Gastroesophageal sphincter (tissue), 4 donors: ENCODE results near the gene PCSK4. TPM values are rescaled to one million over a fixed set of nuclear protein-coding genes. Genes with fewer than 3 reads are reported as not detected.

Experiments
- ATAC-seq: fragments of 150-250 bp; one replicate; pipeline ENCODE4 v1.9.1; 2016; ENCODE audit warnings: mild to moderate bottlenecking, moderate library complexity
- H3K27ac ChIP-seq, 4 donors: fragments of 200-600 bp; sonication (generic) in 3 of 4; 1 replicate in 3 of 4; 2 replicates in 1 of 4; pipeline ENCODE4 v1.5.1; 2016 to 2019
- H3K27me3 ChIP-seq: fragments of 200-600 bp; sonication (generic); one replicate; pipeline ENCODE4 v1.5.1; 2019
- H3K36me3 ChIP-seq, 2 donors: fragments of 200-600 bp; sonication (generic); one replicate each; pipeline ENCODE4 v1.5.1; 2019; ENCODE audit warnings: control low read depth in 1 of 2
- H3K4me1 ChIP-seq, 3 donors: fragments of 200-600 bp; sonication (generic); 1 replicate in 2 of 3; 2 replicates in 1 of 3; pipeline ENCODE4 v1.5.1; 2016 to 2019; ENCODE audit warnings: control low read depth in 2 of 3
- H3K4me3 ChIP-seq, 2 donors: fragments of 200-600 bp; sonication (generic); one replicate each; pipeline ENCODE4 v1.5.1; 2019; ENCODE audit warnings: mild to moderate bottlenecking in 1 of 2, moderate library complexity in 1 of 2
- H3K9me3 ChIP-seq, 3 donors: fragments of 200-600 bp; sonication (generic); one replicate each; pipeline ENCODE4 v1.5.1; 2017 to 2019; ENCODE audit warnings: control low read depth in 2 of 3
- CTCF ChIP-seq, 4 experiments: fragments of 200-600 bp in 2 of 4; fragments of 450-650 bp in 2 of 4; sonication (generic) in 1 of 4; IDR thresholded peaks; one replicate each; pipeline ENCODE4 v1.5.1; 2017 to 2019; ENCODE audit warnings: antibody characterized with exemption in 4 of 4, mild to moderate bottlenecking in 2 of 4, moderate library complexity in 2 of 4
- EP300 ChIP-seq: sonication (generic); formaldehyde crosslinking; IDR thresholded peaks from one replicate; pipeline ENCODE4 v1.6.1; 2017; ENCODE audit warnings: antibody characterized with exemption, mild to moderate bottlenecking
- POLR2A ChIP-seq, 2 donors: fragments of 450-650 bp; IDR thresholded peaks; one replicate each; pipeline ENCODE4 v1.6.1; 2017; ENCODE audit warnings: antibody characterized with exemption in 2 of 2, mild to moderate bottlenecking in 2 of 2, moderate library complexity in 1 of 2
- POLR2AphosphoS5 ChIP-seq: sonication (generic); formaldehyde crosslinking; IDR thresholded peaks from one replicate; pipeline ENCODE4 v1.6.1; 2017; ENCODE audit warnings: antibody characterized with exemption
- WGBS, 2 donors: methylation state at CpG; one replicate each; pipeline ENCODE4 v1.1.5; 2018; ENCODE audit warnings: low coverage in 1 of 2; 5-methylcytosine and 5-hydroxymethylcytosine counted together
- total RNA-seq, 4 donors: library from RNA; depleted of rRNA; stranded (reverse); fragments of >200 nt; gene quantifications; one replicate each; pipeline ENCODE4 v1.1.0, GENCODE V29; 2016

Gene PCSK4
- total RNA-seq, 4 donors from 2014 or later, result 0.94 to 2.2 (median 2.0) TPM

GRCh38 chr19:1505991-1506881 lies 16.1 kb upstream of the PCSK4 start:
- H3K27ac ChIP-seq, result peak overlapping the region in 1 of 4 donors; percentile 87
- no peak for ATAC-seq
- H3K27me3 ChIP-seq, result peaks cover 77% of the 10 kb centered on the region
- peaks cover 0 to 6% of the 10 kb centered on the region in 2 donors for H3K36me3 ChIP-seq
- no peaks in the 10 kb centered on the region for H3K9me3 ChIP-seq
- no peak overlapping the region for H3K4me3 ChIP-seq
- TF ChIP-seq POLR2A (IDR thresholded peaks at IDR 0.05) (no peak), CTCF (IDR thresholded peaks at IDR 0.05) (no peak), POLR2AphosphoS5 (no peak), EP300 (no peak)
- peaks cover 0 to 44% (median 7%) of the 10 kb centered on the region in 3 donors for H3K4me1 ChIP-seq
- 80 to 88% methylated on average over 3 to 21 of the region's 45 CpGs for WGBS, 2 donors

GRCh38 chr19:1505012-1505411 lies 14.9 kb upstream of the PCSK4 start:
- TF ChIP-seq POLR2A (IDR thresholded peaks at IDR 0.05), result no peak
- WGBS, 2 donors, result 66 to 68% methylated on average over 7 of the region's 8 CpGs
- Histone ChIP-seq H3K27me3 (peaks cover 72% of the 10 kb centered on the region), H3K9me3 (no peaks in the 10 kb centered on the region), H3K36me3 (peaks cover 0 to 6% of the 10 kb centered on the region in 2 donors), H3K4me1 (peaks cover 0 to 35% (median 7%) of the 10 kb centered on the region in 3 donors), H3K4me3 (no peak overlapping the region), H3K27ac (no peak overlapping the region)
- no peak for ATAC-seq

DNA sequence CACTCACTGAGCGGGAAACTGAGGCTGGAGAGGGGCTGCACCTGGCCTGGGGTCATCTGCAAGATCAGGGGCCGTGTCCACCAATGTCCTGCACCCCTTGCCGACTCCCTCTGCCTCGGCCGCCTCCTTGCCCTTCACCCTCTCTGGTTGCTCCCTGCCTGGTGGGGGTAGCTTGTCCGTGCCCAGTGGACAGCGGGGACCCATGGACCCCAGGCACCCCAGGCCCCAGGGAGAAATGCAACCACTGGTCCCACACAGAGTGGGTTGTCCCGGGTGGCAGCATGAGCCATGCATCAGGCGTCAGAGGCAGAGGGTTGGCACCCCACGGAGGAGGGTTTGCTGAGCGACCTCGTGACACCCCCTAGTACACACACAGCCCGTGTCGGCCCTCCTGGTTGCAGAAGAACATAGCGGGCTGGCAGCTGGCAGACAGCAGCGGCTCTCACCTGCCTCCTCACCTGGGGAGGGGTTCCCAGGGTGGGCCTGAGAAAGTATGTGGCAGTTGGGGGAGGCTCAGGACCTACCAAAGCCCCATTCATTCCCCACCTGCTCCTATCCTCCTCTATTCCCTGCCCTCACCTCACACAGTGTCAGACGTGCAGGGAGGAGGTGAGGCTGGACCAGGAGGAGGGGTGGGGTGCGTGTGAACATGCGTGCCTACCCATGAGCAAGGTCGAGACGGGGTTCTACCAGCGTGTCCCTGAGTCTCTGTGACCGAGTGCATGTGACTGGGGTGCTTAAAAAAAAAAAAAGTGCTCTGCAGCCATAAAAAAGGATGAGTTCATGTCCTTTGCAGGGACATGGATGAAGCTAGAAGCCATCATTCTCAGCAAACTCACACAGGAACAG lies 14.0 kb upstream of the PCSK4 start:
- Histone ChIP-seq H3K4me3 (no peak overlapping the region), H3K4me1 (peaks cover 0 to 33% (median 7%) of the 10 kb centered on the region in 3 donors), H3K27me3 (peaks cover 75% of the 10 kb centered on the region), H3K36me3 (peaks cover 0 to 6% of the 10 kb centered on the region in 2 donors), H3K27ac (no peak overlapping the region), H3K9me3 (no peaks in the 10 kb centered on the region)
- ATAC-seq, result no peak
- TF ChIP-seq EP300 (no peak), POLR2A (IDR thresholded peaks at IDR 0.05) (no peak), CTCF (IDR thresholded peaks at IDR 0.05) (no peak), POLR2AphosphoS5 (no peak)
- 45 to 49% methylated on average over 4 of the region's 23 CpGs for WGBS, 2 donors

- H3K27ac ChIP-seq, result no peak overlapping the region
- peaks cover 78% of the 10 kb centered on the region for H3K27me3 ChIP-seq
- H3K4me3 ChIP-seq, result peak overlapping the region in 1 of 2 donors; percentile 23
- TF ChIP-seq CTCF (IDR thresholded peaks at IDR 0.05), result peak in 3 of 4 experiments; percentile 50 to 81 (median 64)
- TF ChIP-seq POLR2AphosphoS5, result no peak
- H3K4me1 ChIP-seq, result peaks cover 0 to 28% (median 7%) of the 10 kb centered on the region in 3 donors
- no peaks in the 10 kb centered on the region for H3K9me3 ChIP-seq
- no peak for ATAC-seq
- peaks cover 0 to 6% of the 10 kb centered on the region in 2 donors for H3K36me3 ChIP-seq
- WGBS, 2 donors, result 20% methylated on average over 13 of the region's 49 CpGs; no CpG with 5 or more reads in 1 of the 2 donors
These were observed 13.2 kb upstream of the PCSK4 start for GRCh38 chr19:1503089-1503924.
